Pancreas (tissue), 10 donors: Measurements from ENCODE around the gene RAD18. TPM values are rescaled to one million over a fixed set of nuclear protein-coding genes. Genes with fewer than 3 reads are reported as not detected.

Source experiments
- ATAC-seq, 4 donors: fragments of 200-7000 bp; cut with Tn5 transposase; one replicate each; pipeline versions ENCODE4 v1.8.0 to v1.9.1; 2020; ENCODE audit warnings: mild to moderate bottlenecking in 4 of 4, moderate library complexity in 4 of 4
- DNase-seq, 6 donors: peaks; one replicate each; pipeline ENCODE4 v3.0.0-alpha.2; 2020
- FAIRE-seq: peaks from 2 replicates; lab custom pipeline; 2012; peaks lifted over from hg19 to GRCh38; lab: Jason Lieb, UNC
- H3K27ac ChIP-seq, 4 donors: fragments of 200-600 bp; sonication (generic); 1 replicate in 3 of 4; 2 replicates in 1 of 4; pipeline versions ENCODE4 v1.5.0 to v1.8.0; 2020
- H3K27me3 ChIP-seq, 4 donors: fragments of 200-600 bp; one replicate each; pipeline ENCODE4 v1.8.0; 2021
- H3K36me3 ChIP-seq, 3 donors: fragments of 200-600 bp; sonication (generic) in 1 of 3; one replicate each; pipeline versions ENCODE4 v1.5.0 to v1.8.0; 2020 to 2021
- H3K4me1 ChIP-seq, 3 donors: fragments of 200-600 bp; one replicate each; pipeline ENCODE4 v1.8.0; 2021
- H3K4me3 ChIP-seq, 4 donors: fragments of 200-600 bp; sonication (generic) in 2 of 4; one replicate each; pipeline versions ENCODE4 v1.5.0 to v1.8.0; 2020 to 2021
- H3K9me3 ChIP-seq, 4 donors: fragments of 200-600 bp; one replicate each; pipeline ENCODE4 v1.8.0; 2021
- CTCF ChIP-seq, 4 donors: fragments of 200-600 bp; sonication (generic) in 3 of 4; IDR thresholded peaks; one replicate each; pipeline versions ENCODE4 v1.5.0 to v1.8.0; 2021; ENCODE audit warnings: antibody characterized with exemption in 4 of 4
- WGBS, 2 donors: extraction: QIAGEN DNeasy Blood & Tissue Kit; methylation state at CpG; one replicate each; pipeline ENCODE4 v1.1.7; 2013; 5-methylcytosine and 5-hydroxymethylcytosine counted together
- intact Hi-C, 3 donors: fragments of 100-400 bp; cut with DNase I; formaldehyde crosslinking; loops; one replicate each; pipeline versions ENCODE4 v1.11.1 to v1.14.2; 2022
- polyA plus RNA-seq, 2 donors: library from polyadenylated mRNA; stranded (reverse); fragments of 200-250 nt; gene quantifications; one replicate each; pipeline ENCODE4 v1.2.3, GENCODE V29; 2013
- total RNA-seq, 6 donors: library from RNA; stranded (reverse); fragmentation: NEBNext Ultra II Directional in 4 of 6; extraction: Animal tissue kit (Norgen Biotek cat#: 25700) in 4 of 6; gene quantifications; one replicate each; pipeline versions ENCODE4 v1.2.1 to v1.2.4, GENCODE V29; 2021 to 2023
- donor health status: healthy with polysubstance abuse.
- donor health status: DM: no; HTN: no; CAD: no; lungs with moderate emphysema.
- donor health status: DM: no; HTN: no; CAD: no.
- donor health status: control.
- donor health status: control.
- donor health status: Bipolar disorder and iron deficiency.
- donor health status: DM: yes; HTN: yes; CAD: no.
- donor health status: DM: no; HTN: no; CAD: no.
- donor health status: DM: no; HTN: no; CAD: no.
- donor health status: DM: yes; HTN: yes; CAD: no.

RAD18 gene
- total and polyA plus RNA-seq, 8 donors, result 1.2 to 4.3 (median 2.2) TPM

GRCh38 chr3:9007928-9008327, 44.7 kb upstream of the RAD18 start:
- Histone ChIP-seq H3K36me3 (no peaks in the 10 kb centered on the region), H3K9me3 (no peaks in the 10 kb centered on the region), H3K4me1 (no peaks in the 10 kb centered on the region), H3K27me3 (no peaks in the 10 kb centered on the region), H3K27ac (no peak overlapping the region), H3K4me3 (no peak overlapping the region)
- no peak for ATAC-seq
- intact Hi-C loops, result no loop called here
- FAIRE-seq, result no peak
- WGBS, 2 donors, result 83 to 91% methylated on average over 2 of the region's 2 CpGs
- no peak for TF ChIP-seq CTCF (IDR thresholded peaks at IDR 0.05)
- DNase-seq, result no peak

- intact Hi-C loops, result no loop called here
- Histone ChIP-seq H3K36me3 (no peaks in the 10 kb centered on the region), H3K27ac (no peak overlapping the region), H3K4me3 (no peak overlapping the region), H3K27me3 (no peaks in the 10 kb centered on the region), H3K4me1 (no peaks in the 10 kb centered on the region), H3K9me3 (no peaks in the 10 kb centered on the region)
- TF ChIP-seq CTCF (IDR thresholded peaks at IDR 0.05), result no peak
- WGBS, 2 donors, result 77 to 86% methylated on average over 2 of the region's 2 CpGs
- FAIRE-seq (no peak), ATAC-seq (no peak), DNase-seq (no peak)
Observed at GRCh38 chr3:9007213-9007612, 43.9 kb upstream of the RAD18 start.

- intact Hi-C loops, result no loop called here
- no peak overlapping the region for H3K27ac ChIP-seq
- no peak for DNase-seq
- no peaks in the 10 kb centered on the region for H3K27me3 ChIP-seq
- no peak for FAIRE-seq
- H3K4me1 ChIP-seq, result no peaks in the 10 kb centered on the region
- ATAC-seq, result no peak
- H3K9me3 ChIP-seq, result no peaks in the 10 kb centered on the region
- H3K4me3 ChIP-seq, result no peak overlapping the region
- no peaks in the 10 kb centered on the region for H3K36me3 ChIP-seq
- no peak for TF ChIP-seq CTCF (IDR thresholded peaks at IDR 0.05)
Observed at GRCh38 chr3:9000041-9000440, 36.8 kb upstream of the RAD18 start.

- no peaks in the 10 kb centered on the region for H3K4me1 ChIP-seq
- TF ChIP-seq CTCF (IDR thresholded peaks at IDR 0.05), result no peak
- ATAC-seq (no peak), DNase-seq (no peak), FAIRE-seq (no peak)
- intact Hi-C loops, result no loop called here
- H3K27ac ChIP-seq, result no peak overlapping the region
- WGBS, 2 donors, result 63 to 67% methylated on average over 3 of the region's 3 CpGs
- no peaks in the 10 kb centered on the region for H3K9me3 ChIP-seq
- H3K4me3 ChIP-seq, result no peak overlapping the region
- H3K27me3 ChIP-seq, result no peaks in the 10 kb centered on the region
- H3K36me3 ChIP-seq, result no peaks in the 10 kb centered on the region
Observed at GRCh38 chr3:8997151-8997550, 33.9 kb upstream of the RAD18 start.

GRCh38 chr3:8996681-8997121, 33.4 kb upstream of the RAD18 start:
- FAIRE-seq (no peak), ATAC-seq (peak; percentile 63 to 84 (median 78)), DNase-seq (peak in 2 of 6 donors; percentile 20 to 53)
- WGBS, 2 donors, result 43 to 48% methylated on average over 12 of the region's 12 CpGs
- Histone ChIP-seq H3K36me3 (no peaks in the 10 kb centered on the region), H3K4me3 (no peak overlapping the region), H3K27ac (no peak overlapping the region), H3K9me3 (no peaks in the 10 kb centered on the region), H3K27me3 (no peaks in the 10 kb centered on the region), H3K4me1 (no peaks in the 10 kb centered on the region)
- no peak for TF ChIP-seq CTCF (IDR thresholded peaks at IDR 0.05)
- intact Hi-C loops, result no loop called here
